Bronchial epithelial cell (primary cell): ENCODE data around the gene GGACT. TPM values are rescaled to one million over a fixed set of nuclear protein-coding genes. Genes with fewer than 3 reads are reported as not detected.

Experiments used
- DNase-seq: peaks from one replicate; pipeline ENCODE4 v3.0.0-alpha.2; 2010; ENCODE audit warnings: low read depth
- FAIRE-seq: peaks from 2 replicates; lab custom pipeline; 2011; peaks lifted over from hg19 to GRCh38; lab: Jason Lieb, UNC
- H3K27me3 ChIP-seq: 2 replicates; pipeline ENCODE4 v1.5.1; 2011; ENCODE audit warnings: low read length; ENCODE audit not compliant: control insufficient read depth, insufficient read depth
- H3K36me3 ChIP-seq: 2 replicates; pipeline ENCODE4 v1.5.1; 2011; ENCODE audit warnings: low read length; ENCODE audit not compliant: control insufficient read depth, insufficient read depth
- H3K4me3 ChIP-seq: 2 replicates; pipeline ENCODE4 v1.5.1; 2011; ENCODE audit warnings: mild to moderate bottlenecking, low read depth, low read length, control low read depth
- total RNA-seq: library from RNA; depleted of rRNA; stranded (reverse); fragments of >200 nt; gene quantifications from 2 replicates; pipeline ENCODE4 v1.2.1, GENCODE V29; 2014
- TF ChIP-seq, protein P1 (sequence below): IDR thresholded peaks from 2 replicates; pipeline ENCODE4 v1.5.1; 2011; ENCODE audit warnings: mild to moderate bottlenecking, moderate library complexity, low read length, control low read depth, inconsistent platforms; ENCODE audit not compliant: insufficient read depth, severe bottlenecking

Gene GGACT
- total RNA-seq, 1 donor from 2014 or later: 5.5 TPM

DNA sequence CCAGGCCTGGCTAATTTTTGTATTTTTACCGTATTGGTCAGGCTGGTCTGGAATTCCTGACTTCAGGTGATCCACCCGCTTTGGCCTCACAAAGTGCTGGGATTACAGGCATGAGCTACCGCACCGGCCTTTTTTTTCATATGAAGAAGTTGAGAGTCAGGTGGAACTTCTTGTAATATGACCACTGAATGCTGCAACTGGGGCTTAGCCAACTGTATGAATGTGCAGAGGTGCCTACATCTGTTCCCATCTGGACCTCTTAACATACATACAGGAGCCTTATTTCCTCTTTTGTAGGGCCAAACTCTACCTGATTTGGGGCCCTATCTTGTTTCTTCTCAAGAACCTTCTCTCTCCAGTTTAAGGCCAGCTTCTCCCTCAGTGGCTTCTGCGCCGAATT, 11.9 kb upstream of the GGACT start:
- no peaks in the 10 kb centered on the region for H3K27me3 ChIP-seq
- H3K4me3 ChIP-seq: no peak overlapping the region
- TF ChIP-seq, protein P1, sequence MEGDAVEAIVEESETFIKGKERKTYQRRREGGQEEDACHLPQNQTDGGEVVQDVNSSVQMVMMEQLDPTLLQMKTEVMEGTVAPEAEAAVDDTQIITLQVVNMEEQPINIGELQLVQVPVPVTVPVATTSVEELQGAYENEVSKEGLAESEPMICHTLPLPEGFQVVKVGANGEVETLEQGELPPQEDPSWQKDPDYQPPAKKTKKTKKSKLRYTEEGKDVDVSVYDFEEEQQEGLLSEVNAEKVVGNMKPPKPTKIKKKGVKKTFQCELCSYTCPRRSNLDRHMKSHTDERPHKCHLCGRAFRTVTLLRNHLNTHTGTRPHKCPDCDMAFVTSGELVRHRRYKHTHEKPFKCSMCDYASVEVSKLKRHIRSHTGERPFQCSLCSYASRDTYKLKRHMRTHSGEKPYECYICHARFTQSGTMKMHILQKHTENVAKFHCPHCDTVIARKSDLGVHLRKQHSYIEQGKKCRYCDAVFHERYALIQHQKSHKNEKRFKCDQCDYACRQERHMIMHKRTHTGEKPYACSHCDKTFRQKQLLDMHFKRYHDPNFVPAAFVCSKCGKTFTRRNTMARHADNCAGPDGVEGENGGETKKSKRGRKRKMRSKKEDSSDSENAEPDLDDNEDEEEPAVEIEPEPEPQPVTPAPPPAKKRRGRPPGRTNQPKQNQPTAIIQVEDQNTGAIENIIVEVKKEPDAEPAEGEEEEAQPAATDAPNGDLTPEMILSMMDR: no peak
- FAIRE-seq (no peak), DNase-seq (no peak)
- no peaks in the 10 kb centered on the region for H3K36me3 ChIP-seq

DNA sequence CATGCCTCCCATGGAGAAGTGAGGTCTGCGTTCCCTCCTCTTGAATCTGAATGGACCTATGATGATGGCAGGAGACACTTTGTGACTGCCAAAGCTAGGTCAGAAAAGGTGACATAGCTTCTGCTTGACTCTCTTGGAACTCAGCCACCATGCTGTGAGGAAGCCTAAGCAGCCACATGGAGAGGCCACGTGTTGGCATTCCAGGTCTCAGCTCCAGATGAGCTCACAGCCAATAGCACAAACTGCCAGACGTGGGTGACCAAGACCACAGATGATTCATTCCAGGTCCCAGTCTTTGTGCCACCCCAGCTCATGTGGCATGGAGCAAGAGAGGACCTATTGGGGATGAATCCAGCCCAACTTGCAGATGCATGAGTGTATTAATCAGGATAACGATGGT, 8.7 kb upstream of the GGACT start:
- DNase-seq (no peak), FAIRE-seq (no peak)
- H3K36me3 ChIP-seq: no peaks in the 10 kb centered on the region
- no peaks in the 10 kb centered on the region for H3K27me3 ChIP-seq
- TF ChIP-seq, protein P1: no peak
- H3K4me3 ChIP-seq: no peak overlapping the region

DNA sequence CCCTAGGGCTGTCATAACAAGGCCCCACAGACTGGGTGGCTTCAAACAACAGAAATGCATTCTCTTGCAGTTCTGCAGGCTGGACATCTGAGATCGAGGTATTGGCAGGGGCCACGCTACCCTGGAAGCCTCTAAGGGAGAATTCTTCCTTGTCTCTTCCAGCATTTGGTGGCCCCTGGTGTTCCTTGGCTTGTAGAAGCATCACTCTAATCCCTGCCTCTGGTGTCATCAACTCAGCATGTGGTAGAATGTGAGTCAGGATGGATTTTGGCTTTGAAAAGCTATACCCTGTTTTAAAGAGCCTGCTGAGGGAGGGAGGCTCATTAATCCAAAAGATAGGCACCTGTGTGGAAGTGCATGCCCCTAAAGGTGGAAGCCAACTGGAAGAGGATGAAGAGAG, 7.9 kb upstream of the GGACT start:
- no peak for FAIRE-seq
- DNase-seq: no peak
- Histone ChIP-seq H3K27me3 (no peaks in the 10 kb centered on the region), H3K36me3 (no peaks in the 10 kb centered on the region), H3K4me3 (no peak overlapping the region)
- TF ChIP-seq, protein P1: no peak

DNA sequence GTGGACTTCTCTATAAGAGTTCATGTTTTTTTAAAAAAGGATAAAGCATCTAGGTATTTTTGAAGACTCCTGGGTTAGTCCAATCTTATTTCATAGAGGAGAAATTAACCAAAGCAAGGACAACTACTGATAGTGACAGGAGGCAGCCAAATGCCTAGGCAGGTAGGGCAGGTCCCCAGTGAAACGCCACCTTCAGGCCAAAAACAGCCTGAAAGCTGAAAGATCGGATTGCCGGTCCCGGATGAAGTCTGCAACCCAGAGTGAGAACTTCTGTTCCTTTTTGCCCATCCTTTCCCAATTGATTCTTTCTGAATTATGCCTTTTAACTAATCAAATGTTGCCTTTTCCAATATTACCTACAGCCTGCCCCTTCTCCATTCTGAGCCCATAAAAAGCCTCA, 6.1 kb upstream of the GGACT start:
- H3K36me3 ChIP-seq: no peaks in the 10 kb centered on the region
- TF ChIP-seq, protein P1: peak; percentile 39
- DNase-seq (no peak), FAIRE-seq (no peak)
- H3K27me3 ChIP-seq: no peaks in the 10 kb centered on the region
- H3K4me3 ChIP-seq: no peak overlapping the region

DNA sequence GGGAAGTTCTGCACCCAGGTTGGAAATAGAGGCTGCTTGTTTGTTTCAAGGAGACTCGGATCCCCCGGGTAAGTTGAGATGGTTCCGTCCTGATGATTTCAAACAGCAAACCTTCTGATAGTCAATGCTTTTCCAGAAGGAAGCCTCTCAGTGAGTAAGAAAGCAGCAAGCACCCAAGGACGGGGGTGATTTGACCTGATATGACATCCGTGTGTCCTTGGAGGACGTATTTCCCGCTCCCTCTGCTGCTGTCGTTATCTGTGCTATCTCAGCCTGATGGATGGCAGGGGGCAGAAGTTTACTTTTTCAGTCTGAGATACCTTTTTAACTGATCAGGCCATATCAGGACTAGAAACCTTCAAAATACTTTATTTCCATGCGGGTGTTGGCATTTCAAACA, 5.7 kb upstream of the GGACT start:
- TF ChIP-seq, protein P1: no peak
- H3K4me3 ChIP-seq: no peak overlapping the region
- H3K27me3 ChIP-seq: no peaks in the 10 kb centered on the region
- DNase-seq: no peak
- no peak for FAIRE-seq
- H3K36me3 ChIP-seq: no peaks in the 10 kb centered on the region

DNA sequence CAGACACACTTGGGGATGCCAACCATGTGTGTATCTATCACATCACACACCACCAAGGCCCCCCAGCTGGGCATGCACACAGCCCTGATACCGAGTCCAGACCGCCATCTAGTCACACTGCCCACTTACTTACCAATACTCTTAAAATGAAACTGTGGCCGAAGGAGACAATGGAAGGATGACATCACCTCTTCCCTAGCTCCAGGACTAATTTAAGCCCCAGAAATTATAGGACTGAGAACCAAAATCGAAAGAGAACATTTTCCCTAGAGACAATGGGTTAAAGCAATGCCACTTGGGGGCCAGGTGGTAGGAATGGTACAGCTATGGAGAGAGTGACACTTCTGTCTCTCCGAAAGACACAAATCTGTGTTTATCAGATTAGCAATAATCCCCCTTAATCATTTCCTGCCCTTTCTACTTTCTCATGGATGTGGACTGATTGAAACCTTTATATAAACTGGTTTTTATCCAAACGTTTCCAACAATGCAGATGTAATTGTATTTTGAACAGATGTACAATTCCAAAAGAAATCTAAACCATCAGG, 663 bp upstream of the GGACT start:
- no peak for DNase-seq
- no peaks in the 10 kb centered on the region for H3K27me3 ChIP-seq
- TF ChIP-seq, protein P1: no peak
- H3K36me3 ChIP-seq: no peaks in the 10 kb centered on the region
- no peak for FAIRE-seq
- no peak overlapping the region for H3K4me3 ChIP-seq
